HEK293 (cell line): ENCODE results near the gene ALAD.

Experiments
- CTCF ChIA-PET: fragments of 350-600 bp; formaldehyde crosslinking; extraction: SDS; loops from one replicate; lab custom pipeline; 2021; ENCODE audit warnings: antibody characterized with exemption; lab: Yijun Ruan, JAX
- POLR2A ChIA-PET: fragments of 300-600 bp; formaldehyde crosslinking; extraction: SDS; loops from one replicate; lab custom pipeline; 2020; ENCODE audit warnings: antibody characterized with exemption, inconsistent platforms; lab: Yijun Ruan, JAX
- H3K27ac ChIP-seq: fragments of 200-500 bp; sonication (Bioruptor generic); 2 replicates; pipeline ENCODE4 v1.5.1; 2014; ENCODE audit warnings: low read depth, low read length, control low read depth, inconsistent platforms; ENCODE audit errors: extremely low read depth
- H3K36me3 ChIP-seq, 2 experiments: fragments of 200-500 bp in 1 of 2; sonication (Bioruptor generic) in 1 of 2; 1 replicate in 1 of 2; 2 replicates in 1 of 2; pipeline ENCODE4 v1.5.1; 2014 to 2017; ENCODE audit warnings: inconsistent platforms in 2 of 2, low read length in 2 of 2; ENCODE audit not compliant: control insufficient read depth in 2 of 2, insufficient read depth in 1 of 2
- H3K4me1 ChIP-seq: fragments of 200-500 bp; sonication (Bioruptor generic); 2 replicates; pipeline ENCODE4 v1.5.1; 2014; ENCODE audit warnings: mild to moderate bottlenecking, low read length, inconsistent platforms; ENCODE audit not compliant: control insufficient read depth, insufficient read depth
- H3K4me3 ChIP-seq: 2 replicates; pipeline ENCODE4 v1.5.1; 2011; ENCODE audit warnings: low read depth, mild to moderate bottlenecking, control low read depth, low read length, moderate library complexity
- H3K9me3 ChIP-seq: fragments of 200-500 bp; sonication (Bioruptor generic); 2 replicates; pipeline ENCODE4 v1.5.1; 2014; ENCODE audit warnings: low read depth, low read length, inconsistent platforms; ENCODE audit not compliant: control insufficient read depth, insufficient read depth
- BCL11A ChIP-seq: fragments of 450-650 bp; formaldehyde crosslinking; IDR thresholded peaks from 2 replicates; pipeline ENCODE4 v1.5.1; 2016; ENCODE audit warnings: low read depth, missing biosample characterization, missing genetic modification characterization
- CTCF ChIP-seq: fragments of 450-650 bp; formaldehyde crosslinking; IDR thresholded peaks from 2 replicates; pipeline ENCODE4 v1.5.1; 2016; ENCODE audit warnings: missing biosample characterization, missing genetic modification characterization
- EGR2 ChIP-seq: fragments of 450-650 bp; formaldehyde crosslinking; IDR thresholded peaks from 2 replicates; pipeline ENCODE4 v1.5.1; 2016; ENCODE audit warnings: low read depth, missing biosample characterization, missing genetic modification characterization
- GLI2 ChIP-seq: fragments of 450-650 bp; formaldehyde crosslinking; IDR thresholded peaks from 2 replicates; pipeline ENCODE4; 2017; ENCODE audit warnings: missing biosample characterization, missing genetic modification characterization, low read depth, borderline replicate concordance
- GLIS1 ChIP-seq: fragments of 450-650 bp; formaldehyde crosslinking; IDR thresholded peaks from 2 replicates; pipeline ENCODE4 v1.5.1; 2016; ENCODE audit warnings: missing biosample characterization, missing genetic modification characterization
- OSR2 ChIP-seq: fragments of 450-650 bp; formaldehyde crosslinking; IDR thresholded peaks from 2 replicates; pipeline ENCODE4 v1.5.1; 2016; ENCODE audit warnings: missing biosample characterization, missing genetic modification characterization
- SETDB1 ChIP-seq: IDR thresholded peaks from one replicate; pipeline ENCODE4 v1.6.1; 2017; ENCODE audit warnings: mild to moderate bottlenecking, low read length, moderate library complexity, mixed read lengths; ENCODE audit not compliant: insufficient read length
- TCF7L2 ChIP-seq: IDR thresholded peaks from 2 replicates; pipeline ENCODE4 v1.6.1; 2011; ENCODE audit warnings: low read depth, mild to moderate bottlenecking, inconsistent platforms, low read length, moderate library complexity, borderline replicate concordance
- ZBTB21 ChIP-seq: fragments of 450-650 bp; formaldehyde crosslinking; IDR thresholded peaks from 2 replicates; pipeline ENCODE4 v1.5.1; 2017; ENCODE audit warnings: missing biosample characterization, missing genetic modification characterization
- ZNF133 ChIP-seq: fragments of 450-650 bp; formaldehyde crosslinking; IDR thresholded peaks from 2 replicates; pipeline ENCODE4 v1.5.1; 2016; ENCODE audit warnings: missing biosample characterization, missing genetic modification characterization
- ZNF148 ChIP-seq: fragments of 450-650 bp; formaldehyde crosslinking; IDR thresholded peaks from 2 replicates; pipeline ENCODE4 v1.5.0; 2017; ENCODE audit warnings: missing biosample characterization, missing genetic modification characterization, borderline replicate concordance
- ZNF157 ChIP-seq: fragments of 450-650 bp; formaldehyde crosslinking; IDR thresholded peaks from 2 replicates; pipeline ENCODE4 v1.5.1; 2016; ENCODE audit warnings: missing biosample characterization, missing genetic modification characterization
- ZNF175 ChIP-seq: fragments of 450-650 bp; formaldehyde crosslinking; IDR thresholded peaks from 2 replicates; pipeline ENCODE4 v1.5.1; 2016; ENCODE audit warnings: missing biosample characterization, missing genetic modification characterization
- ZNF221 ChIP-seq: fragments of 450-650 bp; formaldehyde crosslinking; IDR thresholded peaks from 2 replicates; pipeline ENCODE4 v1.5.1; 2017; ENCODE audit warnings: missing biosample characterization, missing genetic modification characterization, borderline replicate concordance
- ZNF311 ChIP-seq: fragments of 450-650 bp; formaldehyde crosslinking; IDR thresholded peaks from 2 replicates; pipeline ENCODE4 v1.5.1; 2017; ENCODE audit warnings: missing biosample characterization, missing genetic modification characterization, borderline replicate concordance
- ZNF335 ChIP-seq: fragments of 450-650 bp; formaldehyde crosslinking; conservative IDR thresholded peaks from 2 replicates; pipeline ENCODE4 v1.5.1; 2016; ENCODE audit warnings: missing biosample characterization, missing genetic modification characterization
- ZNF350 ChIP-seq: fragments of 450-650 bp; formaldehyde crosslinking; IDR thresholded peaks from 2 replicates; pipeline ENCODE4 v1.5.0; 2017; ENCODE audit warnings: missing biosample characterization, mild to moderate bottlenecking, missing genetic modification characterization
- ZNF501 ChIP-seq: fragments of 450-650 bp; formaldehyde crosslinking; IDR thresholded peaks from 2 replicates; pipeline ENCODE4 v1.5.1; 2016; ENCODE audit warnings: missing biosample characterization, missing genetic modification characterization
- ZNF670 ChIP-seq: fragments of 450-650 bp; formaldehyde crosslinking; IDR thresholded peaks from 2 replicates; pipeline ENCODE4 v1.5.1; 2016; ENCODE audit warnings: missing biosample characterization, missing genetic modification characterization, low read depth
- ZNF777 ChIP-seq: fragments of 450-650 bp; formaldehyde crosslinking; IDR thresholded peaks from 2 replicates; pipeline ENCODE4 v1.5.1; 2017; ENCODE audit warnings: missing biosample characterization, missing genetic modification characterization, borderline replicate concordance
- ZNF843 ChIP-seq: fragments of 450-650 bp; formaldehyde crosslinking; IDR thresholded peaks from 2 replicates; pipeline ENCODE4 v1.5.1; 2016; ENCODE audit warnings: missing biosample characterization, missing genetic modification characterization
- ZSCAN4 ChIP-seq: fragments of 450-650 bp; formaldehyde crosslinking; IDR thresholded peaks from 2 replicates; pipeline ENCODE4 v1.5.1; 2017; ENCODE audit warnings: missing biosample characterization, missing genetic modification characterization

The ALAD gene

GRCh38 chr9:113340011-113340699, 60.9 kb downstream of the ALAD start, which contains the start of gene WDR31 (continued):
- TF ChIP-seq ZNF335 (tag by site-specific recombination) (peak; percentile 60), SETDB1 (no peak), ZNF311 (tag by site-specific recombination) (no peak), ZNF501 (peak; percentile 69; the same call in 1 of the 2 replicates), ZNF843 (tag by site-specific recombination) (0 out of 2 replicates have a peak, but pooled peaks have one; percentile 25), GLIS1 (tag by site-specific recombination) (peak; percentile 84), ZNF350 (no peak)

- TF ChIP-seq ZSCAN4 (tag by site-specific recombination) (no peak), BCL11A (tag by site-specific recombination) (no peak), TCF7L2 (no peak), OSR2 (tag by site-specific recombination) (no peak), ZNF777 (no peak), ZBTB21 (tag by site-specific recombination) (no peak), CTCF (tag by site-specific recombination) (no peak), EGR2 (tag by site-specific recombination) (no peak), ZNF157 (tag by site-specific recombination) (no peak), ZNF221 (tag by site-specific recombination) (no peak), ZNF350 (no peak), ZNF670 (tag by site-specific recombination) (no peak), ZNF148 (tag by site-specific recombination) (no peak), ZNF133 (tag by site-specific recombination) (no peak), GLI2 (tag by site-specific recombination) (no peak), ZNF175 (tag by site-specific recombination) (no peak)
- Histone ChIP-seq H3K4me3 (no peak overlapping the region), H3K27ac (no peak overlapping the region), H3K4me1 (0 out of 2 replicates have a peak, but pooled peaks cover 4% of the 10 kb centered on the region), H3K9me3 (no peaks in the 10 kb centered on the region), H3K36me3 (no peaks in the 10 kb centered on the region)
- CTCF ChIA-PET: no interaction called here
- POLR2A ChIA-PET: no interaction called here
Measured at GRCh38 chr9:113337714-113338113, 63.4 kb downstream of the ALAD start.
